ENCODE results near the gene SPOP.
A peak's percentile ranks its signal among the peaks of the same experiment; 100 is the strongest.

Gene SPOP

GRCh38 chr17:49637739-49638138 is 40.2 kb downstream of the SPOP start:
- no peak overlapping the region for H3K4me3 ChIP-seq (ENCODE audit: low read depth, low read length)
- DNase-seq (ENCODE audit: low read depth), result no peak
- no peak for TF ChIP-seq CTCF (conservative IDR thresholded peaks at IDR 0.05; ENCODE audit: low read depth, low read length)

- TF ChIP-seq CTCF (conservative IDR thresholded peaks at IDR 0.05; ENCODE audit: low read depth, low read length), result no peak
- DNase-seq (ENCODE audit: low read depth), result peak; percentile 31
- no peak overlapping the region for H3K4me3 ChIP-seq (ENCODE audit: low read depth, low read length)
These were observed 40.8 kb downstream of the SPOP start for GRCh38 chr17:49637050-49637449.

- H3K4me3 ChIP-seq (ENCODE audit: low read depth, low read length), result no peak overlapping the region
- no peak for TF ChIP-seq CTCF (conservative IDR thresholded peaks at IDR 0.05; ENCODE audit: low read depth, low read length)
- DNase-seq (ENCODE audit: low read depth), result no peak
These were observed 42.8 kb downstream of the SPOP start for GRCh38 chr17:49635121-49635520.

- no peak for DNase-seq (ENCODE audit: low read depth)
- TF ChIP-seq CTCF (conservative IDR thresholded peaks at IDR 0.05; ENCODE audit: low read depth, low read length), result no peak
- H3K4me3 ChIP-seq (ENCODE audit: low read depth, low read length), result no peak overlapping the region
These were observed 43.4 kb downstream of the SPOP start for GRCh38 chr17:49634485-49634860.

GRCh38 chr17:49633762-49634484 is 44.0 kb downstream of the SPOP start:
- no peak for TF ChIP-seq CTCF (conservative IDR thresholded peaks at IDR 0.05; ENCODE audit: low read depth, low read length)
- no peak for DNase-seq (ENCODE audit: low read depth)
- no peak overlapping the region for H3K4me3 ChIP-seq (ENCODE audit: low read depth, low read length)

GRCh38 chr17:49633250-49633649 is 44.6 kb downstream of the SPOP start:
- DNase-seq (ENCODE audit: low read depth), result no peak
- H3K4me3 ChIP-seq (ENCODE audit: low read depth, low read length), result no peak overlapping the region
- TF ChIP-seq CTCF (conservative IDR thresholded peaks at IDR 0.05; ENCODE audit: low read depth, low read length), result no peak

- DNase-seq (ENCODE audit: low read depth), result no peak
- no peak for TF ChIP-seq CTCF (conservative IDR thresholded peaks at IDR 0.05; ENCODE audit: low read depth, low read length)
- no peak overlapping the region for H3K4me3 ChIP-seq (ENCODE audit: low read depth, low read length)
These were observed 45.7 kb downstream of the SPOP start for GRCh38 chr17:49632201-49632600.

Data from choroid plexus epithelial cell (primary cell).